Neural progenitor cell (in vitro differentiated cells): ENCODE data around the gene FAT1.

Experiments
- EZH2 ChIP-seq: fragments of 200-600 bp; sonication (generic); IDR thresholded peaks from 2 replicates; pipeline ENCODE4 v1.6.1; 2017; ENCODE audit warnings: antibody characterized with exemption, mild to moderate bottlenecking, moderate library complexity
- EZH2phosphoT487 ChIP-seq: fragments of 200-600 bp; sonication (generic); IDR thresholded peaks from 2 replicates; pipeline ENCODE4 v1.6.1; 2017; ENCODE audit warnings: antibody characterized with exemption
- TF ChIP-seq, protein P1 (sequence below): fragments of 200-600 bp; sonication (generic); IDR thresholded peaks from 2 replicates; pipeline ENCODE4 v1.5.1; 2017; ENCODE audit warnings: antibody characterized with exemption, mild to moderate bottlenecking

DNA sequence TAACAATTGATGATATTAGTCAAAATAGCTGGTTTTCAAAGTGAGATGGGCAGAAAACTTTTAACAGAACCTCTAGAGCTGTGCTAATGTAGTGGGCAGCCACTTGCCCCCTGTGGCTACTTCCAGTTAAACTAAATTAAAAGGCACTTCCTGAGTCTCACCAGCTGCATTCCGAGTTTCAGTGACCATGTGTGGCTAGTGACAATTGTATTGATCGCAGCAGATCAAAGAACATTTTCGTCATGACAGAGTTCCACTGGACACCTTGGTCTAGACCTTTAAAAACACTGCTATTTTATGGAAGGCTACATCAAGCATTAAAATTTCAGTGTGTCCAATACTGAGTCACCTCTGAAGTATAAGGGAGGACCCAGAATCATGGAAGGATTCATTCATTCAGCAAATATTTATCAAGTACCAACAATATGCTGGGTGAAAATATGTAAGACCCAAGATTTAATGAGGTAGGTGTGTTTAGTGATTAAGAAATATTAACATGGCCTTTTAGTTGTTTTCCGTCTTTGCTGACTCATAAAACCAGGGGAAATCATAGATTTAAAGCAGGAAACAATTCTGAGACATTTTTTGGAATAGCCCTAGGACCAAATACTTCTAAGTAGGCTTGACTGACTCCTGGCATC is 5.1 kb upstream of the FAT1 start:
- TF ChIP-seq, protein P1, sequence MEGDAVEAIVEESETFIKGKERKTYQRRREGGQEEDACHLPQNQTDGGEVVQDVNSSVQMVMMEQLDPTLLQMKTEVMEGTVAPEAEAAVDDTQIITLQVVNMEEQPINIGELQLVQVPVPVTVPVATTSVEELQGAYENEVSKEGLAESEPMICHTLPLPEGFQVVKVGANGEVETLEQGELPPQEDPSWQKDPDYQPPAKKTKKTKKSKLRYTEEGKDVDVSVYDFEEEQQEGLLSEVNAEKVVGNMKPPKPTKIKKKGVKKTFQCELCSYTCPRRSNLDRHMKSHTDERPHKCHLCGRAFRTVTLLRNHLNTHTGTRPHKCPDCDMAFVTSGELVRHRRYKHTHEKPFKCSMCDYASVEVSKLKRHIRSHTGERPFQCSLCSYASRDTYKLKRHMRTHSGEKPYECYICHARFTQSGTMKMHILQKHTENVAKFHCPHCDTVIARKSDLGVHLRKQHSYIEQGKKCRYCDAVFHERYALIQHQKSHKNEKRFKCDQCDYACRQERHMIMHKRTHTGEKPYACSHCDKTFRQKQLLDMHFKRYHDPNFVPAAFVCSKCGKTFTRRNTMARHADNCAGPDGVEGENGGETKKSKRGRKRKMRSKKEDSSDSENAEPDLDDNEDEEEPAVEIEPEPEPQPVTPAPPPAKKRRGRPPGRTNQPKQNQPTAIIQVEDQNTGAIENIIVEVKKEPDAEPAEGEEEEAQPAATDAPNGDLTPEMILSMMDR = no peak
- TF ChIP-seq EZH2phosphoT487 (no peak), EZH2 (no peak)
